GM12878 (cell line): ENCODE results near the gene HSD17B1. TPM values are rescaled to one million over a fixed set of nuclear protein-coding genes. Genes with fewer than 3 reads are reported as not detected.

Experiments used
- ATAC-seq: fragments of 200-7000 bp; cut with Tn5 transposase; 3 replicates; pipeline ENCODE4 v1.9.1; 2020; ENCODE audit warnings: mild to moderate bottlenecking, moderate library complexity
- BruUV-seq: library from RNA; stranded (reverse); fragments of 400-500 nt; replicated peaks from 2 replicates; lab custom pipeline; 2021; lab: Mats Ljungman, UMichigan
- CTCF ChIA-PET: fragments of 300-600 bp; sonication (Branson Sonifier 250); formaldehyde crosslinking; extraction: SDS; loops from one replicate; lab custom pipeline; 2021; ENCODE audit warnings: inconsistent platforms; lab: Yijun Ruan, JAX
- POLR2A ChIA-PET: fragments of 350-600 bp; formaldehyde crosslinking; extraction: SDS; loops from one replicate; lab custom pipeline; 2021; ENCODE audit warnings: inconsistent platforms; lab: Charles Lee
- RAD21 ChIA-PET: fragments of 300-600 bp; sonication (Branson Sonifier 250); formaldehyde crosslinking; loops from one replicate; lab custom pipeline; 2023; ENCODE audit warnings: antibody characterized with exemption; ENCODE audit not compliant: unreplicated experiment; lab: Charles Lee
- SMC1A ChIA-PET: fragments of 300-600 bp; sonication (Branson Sonifier 250); formaldehyde crosslinking; loops from one replicate; lab custom pipeline; 2023; ENCODE audit not compliant: unreplicated experiment, uncharacterized antibody; lab: Charles Lee
- DNase-seq: peaks from one replicate; pipeline ENCODE4 v3.0.0-alpha.2; 2011; ENCODE audit warnings: low read depth, low spot score
- FAIRE-seq: peaks from 3 replicates; lab custom pipeline; 2011; peaks lifted over from hg19 to GRCh38; lab: Jason Lieb, UNC
- H2AFZ ChIP-seq: 2 replicates; pipeline ENCODE4 v1.6.0; 2011; ENCODE audit warnings: low read depth, low read length, control low read depth; ENCODE audit not compliant: control insufficient read depth
- H3K27ac ChIP-seq: 2 replicates; pipeline ENCODE4 v1.5.1; 2011; ENCODE audit warnings: control low read depth; ENCODE audit not compliant: control insufficient read depth, insufficient read depth
- H3K27me3 ChIP-seq, 2 experiments: replicated peaks in 1 of 2; 2 replicates each; pipeline versions ENCODE4 v1.6.0 to v1.6.1; 2011; ENCODE audit warnings: low read length in 1 of 2; ENCODE audit not compliant: control insufficient read depth in 2 of 2, insufficient read depth in 2 of 2
- H3K36me3 ChIP-seq, 2 experiments: 2 replicates each; pipeline ENCODE4 v1.5.1; 2011; ENCODE audit warnings: low read length in 1 of 2; ENCODE audit not compliant: control insufficient read depth in 2 of 2, insufficient read depth in 2 of 2
- H3K4me1 ChIP-seq: 2 replicates; pipeline ENCODE4 v1.6.1; 2011; ENCODE audit warnings: mild to moderate bottlenecking, low read length, moderate library complexity, mixed read lengths; ENCODE audit not compliant: control insufficient read depth, insufficient read depth
- H3K4me2 ChIP-seq: 2 replicates; pipeline ENCODE4 v1.6.0; 2011; ENCODE audit warnings: control low read depth; ENCODE audit not compliant: control insufficient read depth, insufficient read depth
- H3K4me3 ChIP-seq: fragments of 200-600 bp; sonication (generic); 2 replicates; pipeline ENCODE4 v1.5.1; 2016
- H3K79me2 ChIP-seq: 2 replicates; pipeline ENCODE4 v1.6.0; 2011; ENCODE audit warnings: low read length; ENCODE audit not compliant: control insufficient read depth, insufficient read depth
- H3K9ac ChIP-seq: 2 replicates; pipeline ENCODE4 v1.8.0; 2011; ENCODE audit warnings: low read length, control low read depth, mixed read lengths; ENCODE audit not compliant: control insufficient read depth, insufficient read depth
- H3K9me3 ChIP-seq: replicated peaks from 3 replicates; pipeline ENCODE4 v1.5.1; 2011; ENCODE audit warnings: mild to moderate bottlenecking, low read length; ENCODE audit not compliant: control insufficient read depth, insufficient read depth
- H4K20me1 ChIP-seq: 2 replicates; pipeline ENCODE4 v1.6.0; 2011; ENCODE audit not compliant: control insufficient read depth, insufficient read depth
- GATAD2B ChIP-seq: fragments of 450-650 bp; conservative IDR thresholded peaks from 2 replicates; pipeline ENCODE4 v1.6.1; 2017; ENCODE audit warnings: low read depth, mild to moderate bottlenecking, moderate library complexity
- HSF1 ChIP-seq: fragments of 150-350 bp; IDR thresholded peaks from 2 replicates; pipeline ENCODE4 v1.6.1; 2014; ENCODE audit warnings: mild to moderate bottlenecking, low read depth, low read length
- MTA2 ChIP-seq: fragments of 450-650 bp; IDR thresholded peaks from 2 replicates; pipeline ENCODE4 v1.6.1; 2016; ENCODE audit warnings: low read depth, mild to moderate bottlenecking, moderate library complexity
- POLR2AphosphoS2 ChIP-seq: IDR thresholded peaks from 2 replicates; pipeline ENCODE4 v1.6.1; 2011; ENCODE audit warnings: low read depth, mild to moderate bottlenecking, low read length, improper control_type of control experiment, moderate library complexity
- SMC3 ChIP-seq: IDR thresholded peaks from 2 replicates; pipeline ENCODE4 v1.6.1; 2011; ENCODE audit warnings: low read length, improper control_type of control experiment, borderline replicate concordance
- TCF7 ChIP-seq: IDR thresholded peaks from 2 replicates; pipeline ENCODE4 v1.6.1; 2014; ENCODE audit warnings: antibody characterized with exemption, borderline replicate concordance
- USF2 ChIP-seq: IDR thresholded peaks from 2 replicates; pipeline ENCODE4 v1.6.1; 2011; ENCODE audit warnings: low read depth, low read length, improper control_type of control experiment, borderline replicate concordance
- ZNF207 ChIP-seq: fragments of 450-650 bp; IDR thresholded peaks from 2 replicates; pipeline ENCODE4 v1.6.1; 2014; ENCODE audit warnings: antibody characterized with exemption, mild to moderate bottlenecking, borderline replicate concordance
- ZNF24 ChIP-seq: fragments of 450-650 bp; IDR thresholded peaks from 2 replicates; pipeline ENCODE4 v1.6.1; 2017; ENCODE audit warnings: antibody characterized with exemption, mild to moderate bottlenecking
- ZNF592 ChIP-seq: fragments of 450-650 bp; IDR thresholded peaks from 2 replicates; pipeline ENCODE4 v1.6.1; 2017; ENCODE audit warnings: mild to moderate bottlenecking, moderate library complexity
- ZNF687 ChIP-seq: fragments of 450-650 bp; IDR thresholded peaks from 2 replicates; pipeline ENCODE4 v1.6.1; 2017; ENCODE audit warnings: mild to moderate bottlenecking, moderate library complexity
- WGBS: methylation state at CpG from one replicate; pipeline ENCODE4 v1.1.6; 2016; ENCODE audit warnings: low lambda C conversion rate; ENCODE audit not compliant: insufficient replicate concordance, insufficient coverage; ENCODE audit errors: missing lambda C conversion rate; 5-methylcytosine and 5-hydroxymethylcytosine counted together
- in situ Hi-C: fragments of 300-500 bp; cut with MboI; formaldehyde crosslinking; loops from 9 replicates; pipeline ENCODE4 v1.14.3; 2018; ENCODE audit warnings: mixed read lengths
- intact Hi-C: fragments of 100-400 bp; cut with micrococcal nuclease; formaldehyde crosslinking; loops from one replicate; pipeline ENCODE4 v1.14.2; 2022; ENCODE audit not compliant: unreplicated experiment
- polyA plus RNA-seq, 11 experiments: library from polyadenylated mRNA; depleted of rRNA in 4 of 11; unstranded in 6 of 11; stranded (reverse) in 5 of 11; fragments of >200 nt; fragmentation: Nextera tagmentation in 4 of 11; fragmentation: Illumina TruSeq in 1 of 11; extraction: Ambion mirVana in 4 of 11; extraction: Trizol in 1 of 11; gene quantifications; 1 replicate in 1 of 11; 2 replicates in 10 of 11; pipeline versions ENCODE4 v1.2.1 to v1.2.3, GENCODE V29; 2011 to 2016; ENCODE audit warnings: inconsistent platforms in 2 of 11, missing spikeins in 2 of 11, low read depth in 1 of 11
- total RNA-seq, 4 experiments: library from RNA; depleted of rRNA in 3 of 4; stranded (reverse); fragments of >200 nt in 3 of 4; fragmentation: Illumina TruSeq in 1 of 4; extraction: Trizol in 1 of 4; gene quantifications; 2 replicates each; pipeline versions ENCODE4 v1.2.1 to v1.2.3, GENCODE V29; 2013 to 2021

HSD17B1 gene
- total and polyA plus RNA-seq, 10 of the 15 experiments (the other 5 are each of a cell fraction or from before 2014, with no cell fraction given): 0.15 to 1.1 (median 0.42) TPM

- TF ChIP-seq ZNF592 (no peak), GATAD2B (no peak), ZNF24 (no peak), ZNF207 (no peak), MTA2 (no peak), USF2 (no peak)
Measured at GRCh38 chr17:42507671-42508070, 45.1 kb upstream of the HSD17B1 start (continued).

- no peaks in the 10 kb centered on the region for H4K20me1 ChIP-seq
- H3K4me1 ChIP-seq: peaks cover 9% of the 10 kb centered on the region
- no peaks in the 10 kb centered on the region for H3K9me3 ChIP-seq
- ChIA-PET POLR2A (no interaction called here), CTCF (interaction anchor here (0.6 to 1.5 kb wide), 8 partner anchors 9 to 106 kb away, joined by 3 to 6 read pairs (median 3); no protein-coding TSS in a partner anchor), SMC1A (interaction anchor here (1.0 to 1.3 kb wide), 2 partner anchors 13 to 67 kb away, joined by 3 to 4 read pairs; no protein-coding TSS in a partner anchor), RAD21 (no interaction called here)
- in situ Hi-C loops: no loop called here
- WGBS: 92% methylated on average over 12 of the region's 12 CpGs
- H3K27ac ChIP-seq: no peak overlapping the region
- no peaks in the 10 kb centered on the region for H3K79me2 ChIP-seq
- no peak overlapping the region for H3K4me3 ChIP-seq
- H3K27me3 ChIP-seq: no peaks in the 10 kb centered on the region
- intact Hi-C loops: no loop called here
- BruUV-seq: no TSS peak
- no peak overlapping the region for H3K4me2 ChIP-seq
- peaks cover 16 to 22% of the 10 kb centered on the region in 2 experiments; a peak in 3 of 4 replicates for H3K36me3 ChIP-seq
- DNase-seq (no peak), FAIRE-seq (no peak), ATAC-seq (no peak)
- H2AFZ ChIP-seq: no peak overlapping the region
- no peak overlapping the region for H3K9ac ChIP-seq
- TF ChIP-seq POLR2AphosphoS2 (no peak), TCF7 (no peak), SMC3 (no peak), ZNF687 (no peak), HSF1 (no peak)
Measured at GRCh38 chr17:42508426-42509165, 44.1 kb upstream of the HSD17B1 start.
